ENCODE data around the gene GNAO1. TPM values are rescaled to one million over a fixed set of nuclear protein-coding genes. Genes with fewer than 3 reads are reported as not detected.

GNAO1 gene
- polyA plus RNA-seq, 1 donor from 2014 or later, result 31.5 TPM

DNA sequence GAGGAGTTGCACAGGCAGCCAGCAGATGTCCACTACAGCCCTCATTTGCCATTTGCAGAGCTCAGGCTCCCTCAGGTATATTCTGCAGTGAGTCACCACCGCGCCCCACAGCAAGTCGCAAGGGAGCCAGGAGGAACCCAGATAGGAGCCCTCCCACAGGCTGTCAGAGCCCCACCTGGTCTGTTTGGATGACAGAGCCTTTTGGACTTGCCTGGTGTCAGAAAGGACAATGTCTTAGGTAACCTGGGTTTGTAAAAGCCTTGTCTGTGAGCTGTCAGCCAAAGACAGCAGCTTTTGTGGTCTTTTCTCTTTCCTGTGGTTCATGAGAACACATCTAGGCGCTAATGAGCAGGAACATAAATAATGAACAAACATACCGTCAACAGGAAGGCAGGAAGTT is 70.9 kb downstream of the GNAO1 start:
- Histone ChIP-seq H3K4me3 (ENCODE audit: low read length) (no peak overlapping the region), H3K9me2 (ENCODE audit: insufficient read depth, low read length) (no peaks in the 10 kb centered on the region), H3K9me3 (ENCODE audit: low read length) (no peaks in the 10 kb centered on the region), H4K20me1 (ENCODE audit: insufficient read depth) (peaks cover 3% of the 10 kb centered on the region), H3K79me2 (replicated peaks; ENCODE audit: insufficient read depth, low read length) (no peaks in the 10 kb centered on the region), H3K36me3 (ENCODE audit: insufficient read depth, low read length) (no peaks in the 10 kb centered on the region), H3K27me3 (ENCODE audit: insufficient read depth, low read depth, low read length) (no peaks in the 10 kb centered on the region), H3K9ac (ENCODE audit: low read length) (peak overlapping the region; percentile 10), H3K4me2 (ENCODE audit: low read length) (no peak overlapping the region), H2AFZ (ENCODE audit: low read depth, low read length) (no peak overlapping the region), H3F3A (ENCODE audit: insufficient read depth, low read length, poor library complexity, severe bottlenecking) (no peaks in the 10 kb centered on the region), H3K27ac (ENCODE audit: low read length) (peak overlapping the region; percentile 43)
- TF ChIP-seq, protein P1, sequence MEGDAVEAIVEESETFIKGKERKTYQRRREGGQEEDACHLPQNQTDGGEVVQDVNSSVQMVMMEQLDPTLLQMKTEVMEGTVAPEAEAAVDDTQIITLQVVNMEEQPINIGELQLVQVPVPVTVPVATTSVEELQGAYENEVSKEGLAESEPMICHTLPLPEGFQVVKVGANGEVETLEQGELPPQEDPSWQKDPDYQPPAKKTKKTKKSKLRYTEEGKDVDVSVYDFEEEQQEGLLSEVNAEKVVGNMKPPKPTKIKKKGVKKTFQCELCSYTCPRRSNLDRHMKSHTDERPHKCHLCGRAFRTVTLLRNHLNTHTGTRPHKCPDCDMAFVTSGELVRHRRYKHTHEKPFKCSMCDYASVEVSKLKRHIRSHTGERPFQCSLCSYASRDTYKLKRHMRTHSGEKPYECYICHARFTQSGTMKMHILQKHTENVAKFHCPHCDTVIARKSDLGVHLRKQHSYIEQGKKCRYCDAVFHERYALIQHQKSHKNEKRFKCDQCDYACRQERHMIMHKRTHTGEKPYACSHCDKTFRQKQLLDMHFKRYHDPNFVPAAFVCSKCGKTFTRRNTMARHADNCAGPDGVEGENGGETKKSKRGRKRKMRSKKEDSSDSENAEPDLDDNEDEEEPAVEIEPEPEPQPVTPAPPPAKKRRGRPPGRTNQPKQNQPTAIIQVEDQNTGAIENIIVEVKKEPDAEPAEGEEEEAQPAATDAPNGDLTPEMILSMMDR (IDR thresholded peaks at IDR 0.05; ENCODE audit: poor library complexity, severe bottlenecking), result no peak
- no peak for TF ChIP-seq EZH2 (IDR thresholded peaks at IDR 0.05; ENCODE audit: borderline replicate concordance, insufficient read depth, low read length, poor library complexity, severe bottlenecking)
- no peak for TF ChIP-seq POLR2AphosphoS5 (IDR thresholded peaks at IDR 0.05)
- no peak for TF ChIP-seq MXI1 (conservative IDR thresholded peaks at IDR 0.05; ENCODE audit: poor library complexity, severe bottlenecking)
- TF ChIP-seq TAF1 (IDR thresholded peaks at IDR 0.05; ENCODE audit: low read depth), result no peak
- TF ChIP-seq SMC3 (conservative IDR thresholded peaks at IDR 0.05; ENCODE audit: poor library complexity), result no peak
- TF ChIP-seq, protein P2, sequence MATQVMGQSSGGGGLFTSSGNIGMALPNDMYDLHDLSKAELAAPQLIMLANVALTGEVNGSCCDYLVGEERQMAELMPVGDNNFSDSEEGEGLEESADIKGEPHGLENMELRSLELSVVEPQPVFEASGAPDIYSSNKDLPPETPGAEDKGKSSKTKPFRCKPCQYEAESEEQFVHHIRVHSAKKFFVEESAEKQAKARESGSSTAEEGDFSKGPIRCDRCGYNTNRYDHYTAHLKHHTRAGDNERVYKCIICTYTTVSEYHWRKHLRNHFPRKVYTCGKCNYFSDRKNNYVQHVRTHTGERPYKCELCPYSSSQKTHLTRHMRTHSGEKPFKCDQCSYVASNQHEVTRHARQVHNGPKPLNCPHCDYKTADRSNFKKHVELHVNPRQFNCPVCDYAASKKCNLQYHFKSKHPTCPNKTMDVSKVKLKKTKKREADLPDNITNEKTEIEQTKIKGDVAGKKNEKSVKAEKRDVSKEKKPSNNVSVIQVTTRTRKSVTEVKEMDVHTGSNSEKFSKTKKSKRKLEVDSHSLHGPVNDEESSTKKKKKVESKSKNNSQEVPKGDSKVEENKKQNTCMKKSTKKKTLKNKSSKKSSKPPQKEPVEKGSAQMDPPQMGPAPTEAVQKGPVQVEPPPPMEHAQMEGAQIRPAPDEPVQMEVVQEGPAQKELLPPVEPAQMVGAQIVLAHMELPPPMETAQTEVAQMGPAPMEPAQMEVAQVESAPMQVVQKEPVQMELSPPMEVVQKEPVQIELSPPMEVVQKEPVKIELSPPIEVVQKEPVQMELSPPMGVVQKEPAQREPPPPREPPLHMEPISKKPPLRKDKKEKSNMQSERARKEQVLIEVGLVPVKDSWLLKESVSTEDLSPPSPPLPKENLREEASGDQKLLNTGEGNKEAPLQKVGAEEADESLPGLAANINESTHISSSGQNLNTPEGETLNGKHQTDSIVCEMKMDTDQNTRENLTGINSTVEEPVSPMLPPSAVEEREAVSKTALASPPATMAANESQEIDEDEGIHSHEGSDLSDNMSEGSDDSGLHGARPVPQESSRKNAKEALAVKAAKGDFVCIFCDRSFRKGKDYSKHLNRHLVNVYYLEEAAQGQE (IDR thresholded peaks at IDR 0.05; ENCODE audit: borderline replicate concordance), result no peak
- TF ChIP-seq EP300 (conservative IDR thresholded peaks at IDR 0.05; ENCODE audit: poor library complexity, severe bottlenecking), result no peak
- TF ChIP-seq RAD21 (conservative IDR thresholded peaks at IDR 0.05), result no peak

DNA sequence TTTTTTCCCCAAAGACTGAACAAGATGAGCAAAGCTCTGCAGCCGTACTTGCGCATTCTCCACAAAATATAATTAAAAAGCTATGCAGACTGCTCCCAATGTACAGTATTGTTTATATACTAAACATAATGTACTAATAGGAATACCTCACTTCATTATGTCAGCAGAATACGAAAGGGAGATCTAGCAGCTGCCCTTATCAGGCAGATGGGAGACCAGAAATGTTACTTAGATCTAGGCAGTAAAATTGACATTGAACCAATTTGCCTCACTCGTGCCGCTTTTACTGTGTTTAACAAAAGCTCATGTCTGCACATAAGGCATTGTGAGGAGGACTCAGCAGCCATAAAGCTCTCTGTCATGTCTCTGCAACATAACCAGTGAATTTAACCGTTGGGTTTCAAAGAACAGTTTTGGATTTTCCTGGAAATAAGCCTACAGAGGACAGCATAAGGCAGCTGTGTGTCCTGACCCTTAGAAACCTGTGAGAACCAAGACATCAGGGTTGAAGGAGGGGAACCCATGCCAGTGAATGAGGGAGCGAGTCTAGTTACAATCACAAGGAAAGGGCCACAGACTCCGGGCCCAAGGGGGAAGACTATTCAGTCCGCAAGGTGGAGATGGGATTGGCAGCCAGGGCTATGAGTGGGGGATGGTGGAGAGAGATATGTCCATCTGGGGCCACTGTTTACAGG is 71.4 kb downstream of the GNAO1 start:
- Histone ChIP-seq H3F3A (ENCODE audit: insufficient read depth, low read length, poor library complexity, severe bottlenecking) (no peaks in the 10 kb centered on the region), H3K36me3 (ENCODE audit: insufficient read depth, low read length) (no peaks in the 10 kb centered on the region), H3K4me2 (ENCODE audit: low read length) (no peak overlapping the region), H2AFZ (ENCODE audit: low read depth, low read length) (no peak overlapping the region), H4K20me1 (ENCODE audit: insufficient read depth) (peaks cover 3% of the 10 kb centered on the region), H3K79me2 (replicated peaks; ENCODE audit: insufficient read depth, low read length) (no peaks in the 10 kb centered on the region), H3K4me3 (ENCODE audit: low read length) (no peak overlapping the region), H3K27me3 (ENCODE audit: insufficient read depth, low read depth, low read length) (no peaks in the 10 kb centered on the region), H3K9me2 (ENCODE audit: insufficient read depth, low read length) (no peaks in the 10 kb centered on the region), H3K9ac (ENCODE audit: low read length) (peak overlapping the region; percentile 10), H3K27ac (ENCODE audit: low read length) (peak overlapping the region; percentile 43), H3K9me3 (ENCODE audit: low read length) (no peaks in the 10 kb centered on the region)
- peak; percentile 29 for TF ChIP-seq POLR2AphosphoS5 (IDR thresholded peaks at IDR 0.05)
- TF ChIP-seq, protein P2 (IDR thresholded peaks at IDR 0.05; ENCODE audit: borderline replicate concordance), result no peak
